Body of pancreas (tissue), 4 donors: ENCODE data around the gene PCSK6. TPM values are rescaled to one million over a fixed set of nuclear protein-coding genes. Genes with fewer than 3 reads are reported as not detected.

Experiments
- ATAC-seq: fragments of 150-250 bp; one replicate; pipeline ENCODE4 v1.9.1; 2016
- DNase-seq, 4 donors: peaks; one replicate each; pipeline ENCODE4 v3.0.0-alpha.2; 2019
- H3K27ac ChIP-seq, 4 donors: fragments of 200-600 bp; sonication (generic); 1 replicate in 3 of 4; 2 replicates in 1 of 4; pipeline versions ENCODE4 v1.5.1 to v1.6.1; 2016 to 2019; ENCODE audit warnings: mild to moderate bottlenecking in 1 of 4, mixed read lengths in 1 of 4, moderate library complexity in 1 of 4
- H3K27me3 ChIP-seq, 2 donors: fragments of 200-600 bp; sonication (generic); one replicate each; pipeline ENCODE4 v1.6.0; 2016; ENCODE audit warnings: mild to moderate bottlenecking in 1 of 2
- H3K36me3 ChIP-seq, 2 donors: fragments of 200-600 bp; sonication (generic); replicated peaks in 1 of 2; 2 replicates each; pipeline ENCODE4 v1.5.1; 2016; ENCODE audit warnings: low read depth in 2 of 2; ENCODE audit not compliant: insufficient read depth in 1 of 2
- H3K4me1 ChIP-seq: fragments of 200-600 bp; sonication (generic); one replicate; pipeline ENCODE4 v1.6.0; 2016
- H3K4me3 ChIP-seq, 2 donors: fragments of 200-600 bp; sonication (generic); 1 replicate in 1 of 2; 2 replicates in 1 of 2; pipeline ENCODE4 v1.5.1; 2016 to 2019
- H3K9me3 ChIP-seq, 3 donors: fragments of 200-600 bp; sonication (generic); 1 replicate in 2 of 3; 2 replicates in 1 of 3; pipeline ENCODE4 v1.5.1; 2016
- POLR2A ChIP-seq, 3 donors: fragments of 450-650 bp; IDR thresholded peaks; one replicate each; pipeline ENCODE4 v1.6.1; 2016; ENCODE audit warnings: antibody characterized with exemption in 3 of 3, mild to moderate bottlenecking in 2 of 3
- WGBS, 2 donors: methylation state at CpG; one replicate each; pipeline ENCODE4 v1.1.5; 2017; 5-methylcytosine and 5-hydroxymethylcytosine counted together
- intact Hi-C: fragments of 100-400 bp; cut with DNase I; formaldehyde crosslinking; loops from one replicate; pipeline ENCODE4 v1.15.1; 2023
- total RNA-seq, 2 donors: library from RNA; depleted of rRNA; stranded (reverse); fragments of >200 nt; gene quantifications; one replicate each; pipeline ENCODE4 v1.1.0, GENCODE V29; 2016
- TF ChIP-seq, protein P1 (sequence below), 7 experiments: fragments of 450-650 bp in 4 of 7; fragments of 200-600 bp in 3 of 7; sonication (generic) in 3 of 7; IDR thresholded peaks; one replicate each; pipeline ENCODE4 v1.5.1; 2016 to 2019; ENCODE audit warnings: antibody characterized with exemption in 7 of 7

Gene PCSK6
- total RNA-seq, 2 donors from 2014 or later: 8.9 to 10.1 TPM

DNA sequence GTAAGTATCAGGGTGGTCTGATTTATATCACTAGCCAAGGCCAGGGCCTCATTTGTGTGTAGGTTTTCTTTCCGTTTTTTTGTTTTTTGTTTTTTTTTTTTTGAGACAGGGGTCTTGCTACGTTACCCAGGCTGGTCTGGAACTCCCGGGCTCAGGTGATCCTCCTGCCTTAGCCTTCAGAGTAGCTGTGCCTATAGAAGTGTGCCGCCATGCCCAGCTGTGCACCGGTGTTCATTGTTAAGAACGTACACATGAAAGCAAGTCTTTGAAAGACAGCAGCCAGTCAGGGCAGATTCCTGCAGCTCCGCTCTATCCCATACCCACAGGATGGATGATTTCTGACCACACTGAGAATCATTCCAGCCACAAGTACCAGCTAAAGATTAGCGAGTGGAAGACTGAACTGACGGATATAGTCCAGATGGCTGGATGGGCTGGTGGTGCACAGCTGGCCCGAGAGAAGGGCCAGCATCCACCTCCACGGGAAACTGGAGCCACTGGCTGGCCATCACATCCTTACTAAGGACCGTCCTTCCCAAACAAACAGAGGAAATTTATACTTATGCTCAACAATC, 95.4 kb downstream of the PCSK6 start:
- H3K4me1 ChIP-seq: no peaks in the 10 kb centered on the region
- H3K4me3 ChIP-seq: no peak overlapping the region
- no peak overlapping the region for H3K27ac ChIP-seq
- intact Hi-C loops: no loop called here
- H3K27me3 ChIP-seq: no peaks in the 10 kb centered on the region
- ATAC-seq (no peak), DNase-seq (no peak)
- TF ChIP-seq, protein P1, sequence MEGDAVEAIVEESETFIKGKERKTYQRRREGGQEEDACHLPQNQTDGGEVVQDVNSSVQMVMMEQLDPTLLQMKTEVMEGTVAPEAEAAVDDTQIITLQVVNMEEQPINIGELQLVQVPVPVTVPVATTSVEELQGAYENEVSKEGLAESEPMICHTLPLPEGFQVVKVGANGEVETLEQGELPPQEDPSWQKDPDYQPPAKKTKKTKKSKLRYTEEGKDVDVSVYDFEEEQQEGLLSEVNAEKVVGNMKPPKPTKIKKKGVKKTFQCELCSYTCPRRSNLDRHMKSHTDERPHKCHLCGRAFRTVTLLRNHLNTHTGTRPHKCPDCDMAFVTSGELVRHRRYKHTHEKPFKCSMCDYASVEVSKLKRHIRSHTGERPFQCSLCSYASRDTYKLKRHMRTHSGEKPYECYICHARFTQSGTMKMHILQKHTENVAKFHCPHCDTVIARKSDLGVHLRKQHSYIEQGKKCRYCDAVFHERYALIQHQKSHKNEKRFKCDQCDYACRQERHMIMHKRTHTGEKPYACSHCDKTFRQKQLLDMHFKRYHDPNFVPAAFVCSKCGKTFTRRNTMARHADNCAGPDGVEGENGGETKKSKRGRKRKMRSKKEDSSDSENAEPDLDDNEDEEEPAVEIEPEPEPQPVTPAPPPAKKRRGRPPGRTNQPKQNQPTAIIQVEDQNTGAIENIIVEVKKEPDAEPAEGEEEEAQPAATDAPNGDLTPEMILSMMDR (IDR thresholded peaks at IDR 0.05): no peak
- TF ChIP-seq POLR2A (IDR thresholded peaks at IDR 0.05): no peak
- no peaks in the 10 kb centered on the region for H3K36me3 ChIP-seq
- no peaks in the 10 kb centered on the region for H3K9me3 ChIP-seq
- WGBS, 2 donors: 72 to 91% methylated on average over 10 to 12 of the region's 12 CpGs

GRCh38 chr15:101393172-101393571, 96.3 kb downstream of the PCSK6 start:
- no peak for DNase-seq
- WGBS, 2 donors: 84 to 91% methylated on average over 12 to 13 of the region's 13 CpGs

GRCh38 chr15:101391981-101392640, 97.4 kb downstream of the PCSK6 start:
- DNase-seq: no peak
- Histone ChIP-seq H3K27me3 (no peaks in the 10 kb centered on the region), H3K9me3 (no peaks in the 10 kb centered on the region), H3K4me1 (no peaks in the 10 kb centered on the region), H3K27ac (no peak overlapping the region), H3K36me3 (no peaks in the 10 kb centered on the region), H3K4me3 (no peak overlapping the region)
- intact Hi-C loops: no loop called here
- WGBS, 2 donors: 81 to 83% methylated on average over 17 of the region's 17 CpGs
- no peak for ATAC-seq
- TF ChIP-seq POLR2A (IDR thresholded peaks at IDR 0.05): no peak
- TF ChIP-seq, protein P1 (IDR thresholded peaks at IDR 0.05): no peak

More at GRCh38 chr15:101393172-101393571, 96.3 kb downstream of the PCSK6 start:
- Histone ChIP-seq H3K27ac (no peak overlapping the region), H3K4me3 (no peak overlapping the region), H3K9me3 (no peaks in the 10 kb centered on the region), H3K36me3 (no peaks in the 10 kb centered on the region), H3K27me3 (no peaks in the 10 kb centered on the region), H3K4me1 (no peaks in the 10 kb centered on the region)
- no peak for ATAC-seq
- intact Hi-C loops: no loop called here
- TF ChIP-seq, protein P1 (IDR thresholded peaks at IDR 0.05): no peak
- no peak for TF ChIP-seq POLR2A (IDR thresholded peaks at IDR 0.05)

- H3K27me3 ChIP-seq: no peaks in the 10 kb centered on the region
- no peaks in the 10 kb centered on the region for H3K4me1 ChIP-seq
- H3K27ac ChIP-seq: no peak overlapping the region
- H3K9me3 ChIP-seq: no peaks in the 10 kb centered on the region
- DNase-seq: no peak
- no peaks in the 10 kb centered on the region for H3K36me3 ChIP-seq
- H3K4me3 ChIP-seq: no peak overlapping the region
- ATAC-seq: no peak
- intact Hi-C loops: no loop called here
- no peak for TF ChIP-seq POLR2A (IDR thresholded peaks at IDR 0.05)
- TF ChIP-seq, protein P1 (IDR thresholded peaks at IDR 0.05): no peak
- 76 to 79% methylated on average over 8 to 10 of the region's 10 CpGs for WGBS, 2 donors
These were observed 98.1 kb downstream of the PCSK6 start for GRCh38 chr15:101391431-101391830.

DNA sequence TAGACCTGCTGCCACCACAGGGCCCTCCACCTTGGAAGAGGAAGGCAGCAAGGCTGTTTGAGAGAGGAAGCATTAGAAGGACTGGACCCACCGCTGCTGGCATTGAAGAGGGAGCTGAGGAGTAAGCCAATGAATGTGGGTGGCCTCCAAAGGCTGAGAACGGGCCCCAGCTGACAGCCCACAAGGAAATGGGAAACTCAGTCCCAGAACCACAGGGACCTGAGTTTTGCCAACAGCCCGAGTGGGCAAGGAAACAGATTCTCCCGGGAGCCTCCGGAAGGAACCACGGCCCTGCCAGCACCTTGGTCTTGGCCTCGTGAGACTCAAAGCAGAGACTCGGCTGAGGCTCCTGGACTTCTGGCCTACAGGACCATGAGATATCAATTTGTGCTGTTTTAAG, 99.0 kb downstream of the PCSK6 start:
- TF ChIP-seq POLR2A (IDR thresholded peaks at IDR 0.05): no peak
- TF ChIP-seq, protein P1 (IDR thresholded peaks at IDR 0.05): no peak
- no peaks in the 10 kb centered on the region for H3K36me3 ChIP-seq
- no peak overlapping the region for H3K4me3 ChIP-seq
- ATAC-seq (no peak), DNase-seq (no peak)
- H3K9me3 ChIP-seq: no peaks in the 10 kb centered on the region
- H3K27ac ChIP-seq: no peak overlapping the region
- no peaks in the 10 kb centered on the region for H3K4me1 ChIP-seq
- intact Hi-C loops: no loop called here
- no peaks in the 10 kb centered on the region for H3K27me3 ChIP-seq
- WGBS, 2 donors: 89 to 95% methylated on average over 2 to 8 of the region's 8 CpGs
